Measurements from ENCODE around the gene CDT1. TPM values are rescaled to one million over a fixed set of nuclear protein-coding genes. Genes with fewer than 3 reads are reported as not detected.

The CDT1 gene
- total RNA-seq, 3 donors from 2014 or later, result 1.3 to 3.3 (median 3.2) TPM

- Histone ChIP-seq H3K36me3 (no peaks in the 10 kb centered on the region), H3K27me3 (no peaks in the 10 kb centered on the region), H3K27ac (peak overlapping the region; percentile 85 to 90), H3K4me3 (peak overlapping the region in 1 of 3 donors; percentile 11), H3K9me3 (no peaks in the 10 kb centered on the region), H3K4me1 (peaks cover 36 to 42% of the 10 kb centered on the region in 2 donors)
- intact Hi-C loops (cut with DNase I; ENCODE audit: low total_unique reads), result no loop called here
- DNase-seq (ENCODE audit: low spot score in 2 of 2), result peak in 1 of 2 donors; percentile 49
- TF ChIP-seq POLR2AphosphoS5 (IDR thresholded peaks at IDR 0.05) (no peak), CTCF (IDR thresholded peaks at IDR 0.05) (peak in 2 of 3 donors; percentile 5 to 24)
Observed at GRCh38 chr16:88763502-88764053, 40.0 kb upstream of the CDT1 start.

DNA sequence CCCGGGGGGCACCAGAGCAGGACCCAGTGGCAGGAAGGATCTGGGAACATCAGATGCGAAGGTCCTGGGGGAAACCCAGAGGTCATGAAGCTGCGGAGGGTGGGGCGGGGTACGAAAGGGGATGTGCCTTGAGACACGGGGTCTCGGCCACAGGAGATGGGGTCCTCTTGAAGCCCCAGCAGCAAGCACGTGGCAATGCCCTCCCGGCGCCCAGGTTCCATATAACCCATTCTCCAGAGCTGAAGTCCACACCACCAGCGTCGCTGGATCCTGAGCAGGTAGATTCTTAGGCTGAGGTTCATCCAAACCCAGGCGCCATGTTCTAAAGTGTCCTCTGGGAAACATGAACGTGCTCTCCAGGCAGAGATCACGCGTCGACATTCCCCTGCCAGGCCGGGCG lies 39.5 kb upstream of the CDT1 start:
- intact Hi-C loops (cut with DNase I; ENCODE audit: low total_unique reads), result no loop called here
- Histone ChIP-seq H3K36me3 (no peaks in the 10 kb centered on the region), H3K4me1 (peaks cover 37 to 47% of the 10 kb centered on the region in 2 donors), H3K4me3 (no peak overlapping the region), H3K27ac (peak overlapping the region; percentile 85 to 90), H3K9me3 (no peaks in the 10 kb centered on the region), H3K27me3 (no peaks in the 10 kb centered on the region)
- DNase-seq (ENCODE audit: low spot score in 2 of 2), result no peak
- TF ChIP-seq POLR2AphosphoS5 (IDR thresholded peaks at IDR 0.05) (no peak), POLR2A (IDR thresholded peaks at IDR 0.05) (no peak), CTCF (IDR thresholded peaks at IDR 0.05) (no peak)

DNA sequence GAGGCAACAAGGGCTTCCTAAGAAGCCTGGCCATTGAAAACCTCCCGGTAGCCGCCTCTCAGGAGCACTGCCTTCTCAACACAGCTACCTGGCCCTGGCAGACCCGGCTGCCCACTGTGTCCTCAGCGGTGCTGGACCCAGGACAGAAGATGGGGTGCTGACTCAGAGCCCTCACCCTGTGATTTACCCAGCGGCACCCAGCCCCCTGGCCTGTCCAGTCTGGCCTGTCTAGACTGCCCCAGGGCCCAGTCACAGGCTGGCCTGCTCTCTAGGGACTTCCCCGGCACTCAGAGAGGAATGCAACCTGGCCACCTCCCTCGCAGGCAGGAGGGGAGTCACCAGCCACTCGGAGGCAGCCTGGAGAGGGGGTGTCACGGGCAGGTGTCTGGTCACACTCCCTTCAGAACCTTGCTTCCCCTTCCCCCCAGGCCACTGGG lies 38.7 kb upstream of the CDT1 start:
- peak overlapping the region; percentile 68 to 90 for H3K27ac ChIP-seq
- intact Hi-C loops (cut with DNase I; ENCODE audit: low total_unique reads), result no loop called here
- no peaks in the 10 kb centered on the region for H3K36me3 ChIP-seq
- H3K4me1 ChIP-seq, result peaks cover 31 to 51% of the 10 kb centered on the region in 2 donors
- TF ChIP-seq POLR2AphosphoS5 (IDR thresholded peaks at IDR 0.05) (peak in 2 of 3 donors; percentile 41 to 71), POLR2A (IDR thresholded peaks at IDR 0.05) (no peak), CTCF (IDR thresholded peaks at IDR 0.05) (no peak)
- H3K9me3 ChIP-seq, result no peaks in the 10 kb centered on the region
- no peaks in the 10 kb centered on the region for H3K27me3 ChIP-seq
- H3K4me3 ChIP-seq, result peak overlapping the region in 1 of 3 donors; percentile 31
- DNase-seq (ENCODE audit: low spot score in 2 of 2), result peak; percentile 89

GRCh38 chr16:88766975-88767374 lies 36.6 kb upstream of the CDT1 start:
- H3K4me1 ChIP-seq, result peaks cover 44 to 54% of the 10 kb centered on the region in 2 donors
- intact Hi-C loops (cut with DNase I; ENCODE audit: low total_unique reads), result no loop called here
- no peaks in the 10 kb centered on the region for H3K36me3 ChIP-seq
- TF ChIP-seq POLR2AphosphoS5 (IDR thresholded peaks at IDR 0.05) (no peak), CTCF (IDR thresholded peaks at IDR 0.05) (no peak), POLR2A (IDR thresholded peaks at IDR 0.05) (no peak)
- no peaks in the 10 kb centered on the region for H3K9me3 ChIP-seq
- no peaks in the 10 kb centered on the region for H3K27me3 ChIP-seq
- H3K27ac ChIP-seq, result peak overlapping the region; percentile 90 to 93
- H3K4me3 ChIP-seq, result peak overlapping the region in 1 of 3 donors; percentile 58
- DNase-seq (ENCODE audit: low spot score in 2 of 2), result no peak

GRCh38 chr16:88767546-88768070 lies 36.0 kb upstream of the CDT1 start:
- H3K27ac ChIP-seq, result peak overlapping the region; percentile 90 to 93
- TF ChIP-seq POLR2AphosphoS5 (IDR thresholded peaks at IDR 0.05) (no peak), POLR2A (IDR thresholded peaks at IDR 0.05) (no peak), CTCF (IDR thresholded peaks at IDR 0.05) (no peak)
- H3K4me1 ChIP-seq, result peaks cover 41 to 54% of the 10 kb centered on the region in 2 donors
- H3K9me3 ChIP-seq, result no peaks in the 10 kb centered on the region
- no peaks in the 10 kb centered on the region for H3K27me3 ChIP-seq
- intact Hi-C loops (cut with DNase I; ENCODE audit: low total_unique reads), result no loop called here
- H3K4me3 ChIP-seq, result peak overlapping the region in 2 of 3 donors; percentile 23 to 58
- H3K36me3 ChIP-seq, result no peaks in the 10 kb centered on the region
- DNase-seq (ENCODE audit: low spot score in 2 of 2), result no peak
